Heart right ventricle (tissue), 16 donors: ENCODE results near the gene ZNF444. TPM values are rescaled to one million over a fixed set of nuclear protein-coding genes. Genes with fewer than 3 reads are reported as not detected.
A peak's percentile ranks its signal among the peaks of the same experiment; 100 is the strongest.

Source experiments
- ATAC-seq, 8 donors: fragments of 200-7000 bp; cut with Tn5 transposase; one replicate each; pipeline ENCODE4 v1.9.1; 2020; ENCODE audit warnings: mild to moderate bottlenecking in 8 of 8, moderate library complexity in 8 of 8, moderate number of reproducible peaks in 1 of 8
- DNase-seq, 2 donors: peaks; one replicate each; pipeline ENCODE4 v3.0.0-alpha.2; 2020
- H3K27ac ChIP-seq, 10 donors: fragments of 200-600 bp; sonication (generic) in 2 of 10; one replicate each; pipeline versions ENCODE4 v1.5.0 to v1.8.0; 2020 to 2022; ENCODE audit warnings: mild to moderate bottlenecking in 3 of 10
- H3K27me3 ChIP-seq, 7 donors: fragments of 200-600 bp; one replicate each; pipeline ENCODE4 v1.8.0; 2021 to 2022; ENCODE audit warnings: mild to moderate bottlenecking in 2 of 7
- H3K36me3 ChIP-seq, 9 donors: fragments of 200-600 bp; sonication (generic) in 1 of 9; one replicate each; pipeline versions ENCODE4 v1.5.0 to v1.8.0; 2020 to 2022; ENCODE audit warnings: mild to moderate bottlenecking in 2 of 9
- H3K4me1 ChIP-seq, 9 donors: fragments of 200-600 bp; sonication (generic) in 1 of 9; one replicate each; pipeline versions ENCODE4 v1.5.0 to v1.8.0; 2020 to 2022; ENCODE audit warnings: mild to moderate bottlenecking in 4 of 9
- H3K4me3 ChIP-seq, 10 donors: fragments of 200-600 bp; sonication (generic) in 2 of 10; one replicate each; pipeline versions ENCODE4 v1.5.0 to v1.8.0; 2020 to 2022; ENCODE audit warnings: mild to moderate bottlenecking in 7 of 10, moderate library complexity in 2 of 10
- H3K9me3 ChIP-seq, 11 donors: fragments of 200-600 bp in 10 of 11; sonication (generic) in 2 of 11; one replicate each; pipeline versions ENCODE4 v1.5.0 to v1.8.0; 2013 to 2022; ENCODE audit warnings: mild to moderate bottlenecking in 2 of 11, control low read depth in 1 of 11, moderate library complexity in 1 of 11
- CTCF ChIP-seq, 9 donors: fragments of 200-600 bp; sonication (generic) in 2 of 9; IDR thresholded peaks; one replicate each; pipeline versions ENCODE4 v1.5.0 to v1.8.0; 2021 to 2022; ENCODE audit warnings: antibody characterized with exemption in 9 of 9, mild to moderate bottlenecking in 5 of 9, moderate library complexity in 1 of 9
- WGBS, 2 donors: extraction: QIAGEN DNeasy Blood & Tissue Kit; methylation state at CpG; one replicate each; pipeline ENCODE4 v1.1.7; 2013; ENCODE audit warnings: inconsistent platforms in 1 of 2; 5-methylcytosine and 5-hydroxymethylcytosine counted together
- intact Hi-C, 10 donors: fragments of 100-400 bp; cut with DNase I; formaldehyde crosslinking; loops; one replicate each; pipeline versions ENCODE4 v1.11.1 to v1.14.2; 2022
- polyA plus RNA-seq, 2 donors: library from polyadenylated mRNA; stranded (reverse); fragments of 200-250 nt; gene quantifications; one replicate each; pipeline ENCODE4 v1.2.3, GENCODE V29; 2013
- total RNA-seq, 10 donors: library from RNA; stranded (reverse); fragmentation: NEBNext Ultra II Directional in 3 of 10; extraction: Animal tissue kit (Norgen Biotek cat#: 25700) in 3 of 10; gene quantifications; one replicate each; pipeline versions ENCODE4 v1.2.1 to v1.2.4, GENCODE V29; 2021 to 2023
- donor health status: Arrhythmogenic right ventricular cardiomyopathy.
- donor health status: ischemic (EF 13 %, LVEDD 7.1; RV severe dilation, severe dysfunction).
- donor health status: healthy with polysubstance abuse.
- donor health status: DM: no; HTN: yes; CAD: no.
- donor health status: DM: no; HTN: no; CAD: no.
- donor health status: ischemic (EF 25% LVEDD 6.9; RV normal size, moderate dysfunction).
- donor health status: ischemic (EF 25% LVEDD 5.7; RV mildly dilated, moderate dysfunction).
- donor health status: healthy.
- donor health status: DM: yes; HTN: yes; CAD: no.
- donor health status: Ischemic cardiomyopathy.
- donor health status: ischemic (EF 35%, LVEDD 5.7; RV mildly dilated, moderate dysfunction).
- donor health status: nonischemic (EF 11% LVEDD 7.7; RV severe dilation, severe dysfunction).
- donor health status: DM: yes; HTN: yes; CAD: no.
- donor health status: PGD.
- donor health status: ischemic (EF 29% LVEDD 5.4; RV normal size, mild dysfunction).
- donor health status: nonischemic (EF 23%, LVEDD 6.1; RV moderate dilation, normal function).

ZNF444 gene
- total and polyA plus RNA-seq, 12 donors: 15.1 to 25.6 (median 22.4) TPM

DNA sequence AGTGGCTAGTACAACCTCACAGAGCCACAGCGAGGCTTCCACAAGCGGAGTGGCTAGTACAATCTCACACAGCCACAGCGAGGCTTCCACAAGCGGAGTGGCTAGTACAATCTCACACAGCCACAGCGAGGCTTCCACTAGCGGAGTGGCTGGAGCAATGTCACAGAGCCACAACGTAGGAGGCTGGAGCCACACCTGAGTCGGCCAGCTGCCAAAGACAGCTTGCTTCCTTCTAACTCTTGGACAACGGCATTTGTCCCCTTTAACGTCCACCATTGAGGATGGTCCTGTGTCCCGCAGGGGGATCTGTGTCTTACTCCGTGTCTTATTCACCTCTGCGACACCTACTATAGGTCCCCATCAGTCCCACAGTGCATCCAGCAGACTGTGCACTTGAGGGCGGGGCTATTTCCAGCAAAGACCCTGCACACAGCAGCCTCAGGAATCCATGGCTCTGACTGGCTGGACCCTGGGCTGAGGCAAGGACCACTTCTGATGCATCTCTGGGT lies 23.7 kb upstream of the ZNF444 start:
- Histone ChIP-seq H3K4me1 (peaks cover 36 to 83% (median 72%) of the 10 kb centered on the region in 9 donors), H3K4me3 (no peak overlapping the region), H3K27ac (peak overlapping the region in 1 of 10 donors; percentile 96), H3K9me3 (no peaks in the 10 kb centered on the region), H3K27me3 (no peaks in the 10 kb centered on the region), H3K36me3 (peaks cover 0 to 7% (median 0%) of the 10 kb centered on the region in 9 donors)
- TF ChIP-seq CTCF (IDR thresholded peaks at IDR 0.05): no peak
- 73 to 74% methylated on average over 14 of the region's 14 CpGs for WGBS, 2 donors
- intact Hi-C loops: no loop called here
- ATAC-seq: no peak
- DNase-seq: no peak

- peaks cover 0 to 7% (median 0%) of the 10 kb centered on the region in 9 donors for H3K36me3 ChIP-seq
- no peak for DNase-seq
- intact Hi-C loops: no loop called here
- H3K9me3 ChIP-seq: no peaks in the 10 kb centered on the region
- no peak for ATAC-seq
- H3K27ac ChIP-seq: peak overlapping the region in 3 of 10 donors; percentile 95 to 98 (median 96)
- H3K27me3 ChIP-seq: no peaks in the 10 kb centered on the region
- WGBS, 2 donors: 63 to 68% methylated on average over 9 of the region's 9 CpGs
- H3K4me3 ChIP-seq: no peak overlapping the region
- no peak for TF ChIP-seq CTCF (IDR thresholded peaks at IDR 0.05)
- peaks cover 31 to 79% (median 67%) of the 10 kb centered on the region in 9 donors for H3K4me1 ChIP-seq
Measured at GRCh38 chr19:56117889-56118288, 23.2 kb upstream of the ZNF444 start.

- TF ChIP-seq CTCF (IDR thresholded peaks at IDR 0.05): no peak
- 29 to 34% methylated on average over 8 of the region's 8 CpGs for WGBS, 2 donors
- Histone ChIP-seq H3K4me1 (peaks cover 28 to 68% (median 57%) of the 10 kb centered on the region in 9 donors), H3K4me3 (peak overlapping the region in 9 of 10 donors; percentile 63 to 93 (median 83)), H3K27me3 (no peaks in the 10 kb centered on the region), H3K27ac (peak overlapping the region; percentile 94 to 100 (median 96)), H3K36me3 (peaks cover 0 to 7% (median 0%) of the 10 kb centered on the region in 9 donors), H3K9me3 (no peaks in the 10 kb centered on the region)
- DNase-seq: no peak
- no peak for ATAC-seq
- intact Hi-C loops: no loop called here
Measured at GRCh38 chr19:56118666-56119581, 22.2 kb upstream of the ZNF444 start.

DNA sequence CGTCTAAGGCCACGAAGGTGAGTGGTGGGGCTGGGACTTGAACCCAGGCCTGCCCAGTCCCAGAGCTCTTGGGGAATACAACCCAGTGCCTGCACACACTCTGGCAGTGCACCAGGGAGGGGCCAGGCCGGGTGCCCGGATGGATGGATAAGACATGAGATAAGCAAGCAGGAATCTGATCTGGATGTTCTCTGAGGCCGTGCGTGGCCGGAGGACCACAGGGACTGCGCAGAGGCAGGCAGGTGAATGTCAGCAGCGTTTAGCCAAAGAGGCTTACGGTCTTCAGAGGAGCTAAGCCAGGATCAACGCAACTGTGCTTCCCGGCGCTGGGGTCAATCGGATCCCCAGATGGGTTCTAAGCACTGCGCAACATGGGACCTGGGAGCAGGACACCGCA lies 21.5 kb upstream of the ZNF444 start:
- Histone ChIP-seq H3K27ac (peak overlapping the region; percentile 94 to 100 (median 96)), H3K4me3 (peak overlapping the region in 9 of 10 donors; percentile 63 to 93 (median 83)), H3K9me3 (no peaks in the 10 kb centered on the region), H3K27me3 (no peaks in the 10 kb centered on the region), H3K4me1 (peaks cover 25 to 62% (median 50%) of the 10 kb centered on the region in 9 donors), H3K36me3 (peaks cover 0 to 7% (median 0%) of the 10 kb centered on the region in 9 donors)
- no peak for TF ChIP-seq CTCF (IDR thresholded peaks at IDR 0.05)
- no peak for ATAC-seq
- intact Hi-C loops: no loop called here
- no peak for DNase-seq
- WGBS, 2 donors: 18 to 23% methylated on average over 16 of the region's 16 CpGs
